Astrocyte of the cerebellum (primary cell): Measurements from ENCODE around the gene RAB31.

Experiments used
- DNase-seq: peaks from one replicate; pipeline ENCODE4 v3.0.0-alpha.2; 2011; ENCODE audit warnings: low read depth
- H3K4me3 ChIP-seq: 2 replicates; pipeline ENCODE4 v1.5.1; 2011; ENCODE audit warnings: mild to moderate bottlenecking, low read depth, low read length, moderate library complexity
- in situ Hi-C: cut with HindIII; loops from 2 replicates; pipeline ENCODE4 v1.10.0; 2017; ENCODE audit warnings: low sequenced_read_pairs
- TF ChIP-seq, protein P1 (sequence below): IDR thresholded peaks from 2 replicates; pipeline ENCODE4 v1.5.1; 2012; ENCODE audit warnings: low read length, low read depth, moderate library complexity, mild to moderate bottlenecking; ENCODE audit errors: missing control alignments

RAB31 gene

DNA sequence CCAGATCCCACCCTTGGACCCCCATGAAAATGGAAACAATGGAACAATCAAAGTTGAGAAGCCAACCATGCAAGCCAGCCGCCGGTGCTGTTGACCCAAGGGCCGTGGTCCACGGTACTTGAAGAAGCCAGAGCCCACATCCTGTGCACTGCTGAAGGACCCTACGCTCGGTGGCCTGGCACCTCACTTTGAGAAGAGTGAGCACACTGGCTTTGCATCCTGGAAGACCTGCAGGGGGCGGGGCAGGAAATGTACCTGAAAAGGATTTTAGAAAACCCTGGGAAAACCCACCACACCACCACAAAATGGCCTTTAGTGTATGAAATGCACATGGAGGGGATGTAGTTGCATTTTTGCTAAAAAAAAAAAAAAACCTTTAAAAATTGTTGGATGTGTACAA, 151.1 kb downstream of the RAB31 start:
- TF ChIP-seq, protein P1, sequence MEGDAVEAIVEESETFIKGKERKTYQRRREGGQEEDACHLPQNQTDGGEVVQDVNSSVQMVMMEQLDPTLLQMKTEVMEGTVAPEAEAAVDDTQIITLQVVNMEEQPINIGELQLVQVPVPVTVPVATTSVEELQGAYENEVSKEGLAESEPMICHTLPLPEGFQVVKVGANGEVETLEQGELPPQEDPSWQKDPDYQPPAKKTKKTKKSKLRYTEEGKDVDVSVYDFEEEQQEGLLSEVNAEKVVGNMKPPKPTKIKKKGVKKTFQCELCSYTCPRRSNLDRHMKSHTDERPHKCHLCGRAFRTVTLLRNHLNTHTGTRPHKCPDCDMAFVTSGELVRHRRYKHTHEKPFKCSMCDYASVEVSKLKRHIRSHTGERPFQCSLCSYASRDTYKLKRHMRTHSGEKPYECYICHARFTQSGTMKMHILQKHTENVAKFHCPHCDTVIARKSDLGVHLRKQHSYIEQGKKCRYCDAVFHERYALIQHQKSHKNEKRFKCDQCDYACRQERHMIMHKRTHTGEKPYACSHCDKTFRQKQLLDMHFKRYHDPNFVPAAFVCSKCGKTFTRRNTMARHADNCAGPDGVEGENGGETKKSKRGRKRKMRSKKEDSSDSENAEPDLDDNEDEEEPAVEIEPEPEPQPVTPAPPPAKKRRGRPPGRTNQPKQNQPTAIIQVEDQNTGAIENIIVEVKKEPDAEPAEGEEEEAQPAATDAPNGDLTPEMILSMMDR, result no peak
- no peak overlapping the region for H3K4me3 ChIP-seq
- DNase-seq, result no peak
- in situ Hi-C loops, result no loop called here

DNA sequence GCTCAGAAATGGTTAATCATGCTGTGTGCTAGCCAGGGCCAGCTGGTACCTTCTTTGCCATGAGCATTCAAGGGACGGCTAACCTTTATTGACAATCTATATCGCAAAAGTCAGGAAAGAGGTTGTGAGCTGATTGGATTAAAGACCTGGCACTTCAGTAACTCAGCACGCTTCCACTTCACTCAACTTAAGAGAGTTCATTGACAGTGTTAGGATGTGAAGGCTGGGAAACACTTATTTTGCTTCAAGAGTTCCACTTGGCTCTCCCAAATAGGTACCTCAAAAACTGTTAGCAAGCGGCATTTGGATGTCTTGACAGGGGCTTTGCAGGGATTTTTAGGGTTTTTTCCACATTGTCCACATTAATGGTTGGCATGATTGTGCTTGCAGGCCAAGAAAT, 152.6 kb downstream of the RAB31 start:
- no peak overlapping the region for H3K4me3 ChIP-seq
- no peak for DNase-seq
- TF ChIP-seq, protein P1, result no peak
- in situ Hi-C loops, result no loop called here

DNA sequence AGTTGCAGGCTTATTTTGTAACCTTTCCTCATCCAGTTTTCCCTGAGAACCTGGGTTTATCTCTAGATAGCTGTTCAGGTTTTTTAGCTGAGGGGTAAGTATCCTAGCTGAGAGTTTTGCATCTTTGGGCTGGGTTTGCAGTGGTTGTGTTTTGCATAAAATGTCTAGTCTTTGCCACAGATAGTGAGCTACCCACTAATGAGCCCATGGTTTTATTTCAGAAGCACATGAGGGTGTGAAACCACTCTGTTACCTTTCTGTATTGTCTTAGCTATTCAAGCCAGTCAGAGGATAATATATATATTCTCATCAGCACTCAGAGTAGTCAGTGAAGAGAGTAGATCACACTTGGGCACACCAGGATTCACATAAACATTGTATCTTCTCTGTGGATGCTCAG, 153.1 kb downstream of the RAB31 start:
- TF ChIP-seq, protein P1, result no peak
- DNase-seq, result no peak
- in situ Hi-C loops, result no loop called here

DNA sequence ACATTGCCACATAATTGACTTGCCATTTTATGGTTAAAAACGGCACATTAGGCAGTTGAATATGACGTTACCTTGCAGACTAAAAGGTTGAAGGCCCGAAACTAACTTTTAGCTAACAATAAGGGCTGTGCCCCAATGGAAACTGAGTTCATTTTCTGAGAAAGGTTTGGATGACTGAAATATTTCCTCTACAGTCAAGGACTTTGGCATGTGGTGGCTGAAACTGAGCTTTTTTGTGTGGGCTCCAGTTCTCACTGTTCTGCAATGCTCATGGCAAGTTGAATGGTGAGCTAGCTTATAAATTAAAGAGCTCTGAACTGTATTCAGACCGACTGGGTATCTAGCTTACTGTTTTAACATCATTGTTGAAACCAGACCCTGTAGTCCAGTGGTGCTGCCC, 153.8 kb downstream of the RAB31 start:
- TF ChIP-seq, protein P1, result no peak
- no peak for DNase-seq
- in situ Hi-C loops, result no loop called here
- H3K4me3 ChIP-seq, result no peak overlapping the region

More for the DNA sequence above, 153.1 kb downstream of the RAB31 start:
- no peak overlapping the region for H3K4me3 ChIP-seq

DNA sequence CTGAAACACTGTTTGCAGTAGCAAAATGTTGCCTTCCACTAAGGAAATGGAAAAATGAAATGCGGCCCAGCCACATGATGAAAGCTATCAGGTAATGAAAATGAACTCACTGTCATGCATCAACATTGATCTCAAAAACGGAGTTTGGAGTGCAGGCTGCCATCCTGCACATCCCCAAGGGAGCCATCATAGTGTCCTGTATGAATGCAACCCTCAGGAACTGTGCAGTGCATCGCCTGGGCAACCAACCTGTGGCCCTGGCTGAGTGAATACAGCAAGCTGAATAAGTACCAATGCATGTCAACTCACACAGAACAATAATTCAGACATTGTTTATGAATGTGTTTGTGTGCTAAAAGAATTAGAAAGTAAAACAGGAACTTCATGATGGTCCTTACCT, 154.6 kb downstream of the RAB31 start:
- DNase-seq, result no peak
- in situ Hi-C loops, result no loop called here
- TF ChIP-seq, protein P1, result no peak
- no peak overlapping the region for H3K4me3 ChIP-seq

DNA sequence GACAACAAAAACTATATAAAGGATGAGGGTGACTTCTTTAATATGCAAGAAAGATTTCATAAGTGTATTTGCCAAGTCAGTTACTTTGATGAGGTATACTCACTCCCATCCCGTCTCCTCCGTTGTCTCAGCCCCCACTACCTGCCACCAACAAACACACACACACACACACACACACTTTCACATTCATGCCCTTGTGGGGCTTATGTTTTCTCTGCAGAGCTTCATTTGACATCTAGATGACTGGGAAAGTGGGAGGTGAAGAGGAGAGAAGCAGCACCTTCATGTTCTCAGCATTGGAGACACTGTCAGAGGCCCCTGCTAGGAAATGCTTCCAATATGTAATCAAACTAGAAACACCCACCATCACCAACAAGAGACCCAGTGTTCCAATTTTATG, 155.2 kb downstream of the RAB31 start:
- in situ Hi-C loops, result no loop called here

More for the DNA sequence above, 155.2 kb downstream of the RAB31 start:
- DNase-seq, result no peak
- TF ChIP-seq, protein P1, result no peak
- no peak overlapping the region for H3K4me3 ChIP-seq
